ENCODE measurements around the gene SMYD3.

The SMYD3 gene

GRCh38 chr1:246198115-246198816, 308.8 kb downstream of the SMYD3 start:
- Histone ChIP-seq H3K9me3 (ENCODE audit: insufficient read depth, low read length) (no peaks in the 10 kb centered on the region), H3K9ac (ENCODE audit: low read length) (no peak overlapping the region), H3K27ac (ENCODE audit: low read depth, low read length) (no peak overlapping the region), H3F3A (ENCODE audit: insufficient read depth) (no peaks in the 10 kb centered on the region), H3K36me3 (ENCODE audit: low read length) (no peaks in the 10 kb centered on the region), H3K9me2 (replicated peaks; ENCODE audit: insufficient read depth, low read length) (no peaks in the 10 kb centered on the region), H2AFZ (ENCODE audit: low read depth, low read length, severe bottlenecking) (no peak overlapping the region), H3K4me2 (ENCODE audit: low read depth, low read length, poor library complexity, severe bottlenecking) (no peak overlapping the region), H3K79me2 (ENCODE audit: insufficient read depth, low read length) (no peaks in the 10 kb centered on the region), H4K20me1 (ENCODE audit: low read depth, low read length) (no peaks in the 10 kb centered on the region), H3K4me3 (ENCODE audit: insufficient read depth, low read length, poor library complexity, severe bottlenecking) (no peak overlapping the region), H3K27me3 (ENCODE audit: low read length) (no peaks in the 10 kb centered on the region)
- TF ChIP-seq EZH2phosphoT487 (conservative IDR thresholded peaks at IDR 0.05; ENCODE audit: low read length), result no peak
- no peak for TF ChIP-seq CTCF (IDR thresholded peaks at IDR 0.05; ENCODE audit: insufficient read depth, low read length, poor library complexity, severe bottlenecking)

DNA sequence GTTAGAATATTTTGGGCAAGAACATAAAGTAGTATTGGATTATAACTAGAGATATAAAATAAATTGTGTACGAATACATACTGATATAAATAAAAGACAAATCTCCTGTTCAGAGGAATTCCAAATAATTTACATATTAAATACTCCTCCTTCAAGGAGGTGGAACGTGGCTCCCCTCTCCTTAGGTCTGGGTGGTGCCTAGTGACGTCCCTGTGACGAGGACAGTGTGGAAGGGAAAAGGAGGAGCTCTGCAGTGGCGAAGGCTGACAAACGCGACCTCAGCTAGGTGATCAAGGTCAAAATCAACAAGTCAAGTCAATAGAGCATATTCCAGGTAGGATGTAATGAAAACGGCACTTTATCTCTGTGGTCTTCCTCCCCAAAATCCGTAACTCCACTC, 310.0 kb downstream of the SMYD3 start:
- Histone ChIP-seq H3K9me3 (ENCODE audit: insufficient read depth, low read length) (no peaks in the 10 kb centered on the region), H2AFZ (ENCODE audit: low read depth, low read length, severe bottlenecking) (no peak overlapping the region)

GRCh38 chr1:246195296-246195695, 311.8 kb downstream of the SMYD3 start:
- no peaks in the 10 kb centered on the region for H3K27me3 ChIP-seq (ENCODE audit: low read length)
- no peaks in the 10 kb centered on the region for H4K20me1 ChIP-seq (ENCODE audit: low read depth, low read length)
- no peak overlapping the region for H2AFZ ChIP-seq (ENCODE audit: low read depth, low read length, severe bottlenecking)
- no peak overlapping the region for H3K27ac ChIP-seq (ENCODE audit: low read depth, low read length)
- no peaks in the 10 kb centered on the region for H3F3A ChIP-seq (ENCODE audit: insufficient read depth)
- no peaks in the 10 kb centered on the region for H3K79me2 ChIP-seq (ENCODE audit: insufficient read depth, low read length)
- H3K4me3 ChIP-seq (ENCODE audit: insufficient read depth, low read length, poor library complexity, severe bottlenecking), result no peak overlapping the region
- no peaks in the 10 kb centered on the region for H3K9me2 ChIP-seq (replicated peaks; ENCODE audit: insufficient read depth, low read length)
- H3K9me3 ChIP-seq (ENCODE audit: insufficient read depth, low read length), result no peaks in the 10 kb centered on the region
- H3K36me3 ChIP-seq (ENCODE audit: low read length), result no peaks in the 10 kb centered on the region
- H3K9ac ChIP-seq (ENCODE audit: low read length), result no peak overlapping the region
- no peak for TF ChIP-seq EZH2phosphoT487 (conservative IDR thresholded peaks at IDR 0.05; ENCODE audit: low read length)
- TF ChIP-seq CTCF (IDR thresholded peaks at IDR 0.05; ENCODE audit: insufficient read depth, low read length, poor library complexity, severe bottlenecking), result no peak
- H3K4me2 ChIP-seq (ENCODE audit: low read depth, low read length, poor library complexity, severe bottlenecking), result no peak overlapping the region

More for the DNA sequence above, 310.0 kb downstream of the SMYD3 start:
- Histone ChIP-seq H3K36me3 (ENCODE audit: low read length) (no peaks in the 10 kb centered on the region), H3K27ac (ENCODE audit: low read depth, low read length) (no peak overlapping the region), H3K79me2 (ENCODE audit: insufficient read depth, low read length) (no peaks in the 10 kb centered on the region), H3K9ac (ENCODE audit: low read length) (no peak overlapping the region), H3K27me3 (ENCODE audit: low read length) (no peaks in the 10 kb centered on the region), H3K4me2 (ENCODE audit: low read depth, low read length, poor library complexity, severe bottlenecking) (no peak overlapping the region), H3F3A (ENCODE audit: insufficient read depth) (no peaks in the 10 kb centered on the region), H4K20me1 (ENCODE audit: low read depth, low read length) (no peaks in the 10 kb centered on the region), H3K4me3 (ENCODE audit: insufficient read depth, low read length, poor library complexity, severe bottlenecking) (no peak overlapping the region), H3K9me2 (replicated peaks; ENCODE audit: insufficient read depth, low read length) (no peaks in the 10 kb centered on the region)
- no peak for TF ChIP-seq EZH2phosphoT487 (conservative IDR thresholded peaks at IDR 0.05; ENCODE audit: low read length)
- no peak for TF ChIP-seq CTCF (IDR thresholded peaks at IDR 0.05; ENCODE audit: insufficient read depth, low read length, poor library complexity, severe bottlenecking)
